SK-N-SH treated with all-trans-retinoic acid at 6 μM for 48 hours (cell line): ENCODE data around the gene CYP20A1.
A peak's percentile ranks its signal among the peaks of the same experiment; 100 is the strongest.

Experiments
- ATAC-seq: fragments of 200-7000 bp; cut with Tn5 transposase; 3 replicates; pipeline ENCODE4 v1.9.1; 2020; ENCODE audit warnings: mild to moderate bottlenecking, moderate library complexity
- BACH2 ChIP-seq: fragments of 250-450 bp; sonication (Bioruptor Pico); IDR thresholded peaks from 2 replicates; pipeline ENCODE4 v1.9.0; 2021; ENCODE audit warnings: mild to moderate bottlenecking, borderline replicate concordance
- ESRRG ChIP-seq: fragments of 250-450 bp; sonication (Bioruptor Pico); IDR thresholded peaks from 2 replicates; pipeline ENCODE4 v1.6.1; 2021; ENCODE audit warnings: mild to moderate bottlenecking
- ISL1 ChIP-seq: fragments of 250-450 bp; sonication (Bioruptor Pico); IDR thresholded peaks from 2 replicates; pipeline ENCODE4 v2.1.2; 2022; ENCODE audit warnings: mild to moderate bottlenecking, moderate library complexity
- OSR1 ChIP-seq: fragments of 250-450 bp; sonication (Bioruptor Pico); IDR thresholded peaks from 2 replicates; pipeline ENCODE4 v1.8.0; 2022; ENCODE audit warnings: moderate library complexity, mild to moderate bottlenecking, inconsistent platforms
- PPARA ChIP-seq: fragments of 250-450 bp; sonication (Bioruptor Pico); IDR thresholded peaks from 2 replicates; pipeline ENCODE4 v1.5.0; 2020; ENCODE audit warnings: mild to moderate bottlenecking, borderline replicate concordance
- RARB ChIP-seq: fragments of 250-450 bp; sonication (Bioruptor Pico); IDR thresholded peaks from 2 replicates; pipeline ENCODE4 v1.8.0; 2021; ENCODE audit warnings: mild to moderate bottlenecking, moderate library complexity
- SNAI2 ChIP-seq: fragments of 250-450 bp; sonication (Bioruptor Pico); IDR thresholded peaks from 2 replicates; pipeline ENCODE4 v1.5.0; 2020; ENCODE audit warnings: mild to moderate bottlenecking, moderate library complexity
- TCF4 ChIP-seq: fragments of 250-450 bp; sonication (Bioruptor Pico); IDR thresholded peaks from 2 replicates; pipeline ENCODE4 v1.8.0; 2021; ENCODE audit warnings: mild to moderate bottlenecking, moderate library complexity, borderline replicate concordance
- TOX ChIP-seq: fragments of 250-450 bp; sonication (Bioruptor Pico); IDR thresholded peaks from 2 replicates; pipeline ENCODE4 v1.8.0; 2021; ENCODE audit warnings: mild to moderate bottlenecking, moderate library complexity, borderline replicate concordance
- ZC3H10 ChIP-seq: fragments of 250-450 bp; sonication (Bioruptor Pico); IDR thresholded peaks from 2 replicates; pipeline ENCODE4 v1.5.1; 2021; ENCODE audit warnings: mild to moderate bottlenecking, moderate library complexity
- ZFP30 ChIP-seq: fragments of 450-650 bp; formaldehyde crosslinking; IDR thresholded peaks from 2 replicates; pipeline ENCODE4 v1.5.0; 2022; ENCODE audit warnings: mild to moderate bottlenecking, moderate library complexity
- ZNF565 ChIP-seq: fragments of 450-650 bp; formaldehyde crosslinking; conservative IDR thresholded peaks from 2 replicates; pipeline ENCODE4 v1.5.0; 2020; ENCODE audit warnings: low read depth, mild to moderate bottlenecking, moderate library complexity
- ZNF8 ChIP-seq: fragments of 450-650 bp; formaldehyde crosslinking; IDR thresholded peaks from 2 replicates; pipeline ENCODE4 v1.5.0; 2020; ENCODE audit warnings: mild to moderate bottlenecking, moderate library complexity
- TF ChIP-seq, protein P1 (sequence below): fragments of 250-450 bp; sonication (Bioruptor Pico); IDR thresholded peaks from 2 replicates; pipeline ENCODE4 v1.8.0; 2020; ENCODE audit warnings: mild to moderate bottlenecking, moderate library complexity, borderline replicate concordance
- TF ChIP-seq, protein P2 (sequence below): fragments of 250-450 bp; sonication (Bioruptor Pico); IDR thresholded peaks from 2 replicates; pipeline ENCODE4 v1.8.0; 2021; ENCODE audit warnings: low read depth, mild to moderate bottlenecking, moderate library complexity, borderline replicate concordance
- TF ChIP-seq, protein P3 (sequence below): fragments of 250-450 bp; sonication (Bioruptor Pico); IDR thresholded peaks from 2 replicates; pipeline ENCODE4 v1.5.1; 2020; ENCODE audit warnings: low read depth, mild to moderate bottlenecking, moderate library complexity

The CYP20A1 gene

DNA sequence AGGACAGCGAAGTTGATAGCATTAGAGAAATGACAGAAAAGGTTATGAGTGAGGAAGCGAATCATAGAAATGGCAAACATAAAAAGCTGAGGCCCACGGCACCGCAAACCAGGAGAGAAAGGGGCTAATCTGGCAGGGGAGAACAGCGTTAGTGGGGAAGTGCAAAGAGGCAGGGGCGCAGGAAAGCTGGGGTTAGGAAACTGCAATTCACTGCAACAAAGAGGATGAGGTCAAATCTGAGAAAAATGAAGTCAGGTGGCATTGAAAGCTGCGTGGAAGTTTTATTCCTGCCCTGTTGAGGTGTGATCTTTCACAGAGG lies 88.7 kb downstream of the CYP20A1 start:
- ATAC-seq = peak; percentile 20
- TF ChIP-seq, protein P1, sequence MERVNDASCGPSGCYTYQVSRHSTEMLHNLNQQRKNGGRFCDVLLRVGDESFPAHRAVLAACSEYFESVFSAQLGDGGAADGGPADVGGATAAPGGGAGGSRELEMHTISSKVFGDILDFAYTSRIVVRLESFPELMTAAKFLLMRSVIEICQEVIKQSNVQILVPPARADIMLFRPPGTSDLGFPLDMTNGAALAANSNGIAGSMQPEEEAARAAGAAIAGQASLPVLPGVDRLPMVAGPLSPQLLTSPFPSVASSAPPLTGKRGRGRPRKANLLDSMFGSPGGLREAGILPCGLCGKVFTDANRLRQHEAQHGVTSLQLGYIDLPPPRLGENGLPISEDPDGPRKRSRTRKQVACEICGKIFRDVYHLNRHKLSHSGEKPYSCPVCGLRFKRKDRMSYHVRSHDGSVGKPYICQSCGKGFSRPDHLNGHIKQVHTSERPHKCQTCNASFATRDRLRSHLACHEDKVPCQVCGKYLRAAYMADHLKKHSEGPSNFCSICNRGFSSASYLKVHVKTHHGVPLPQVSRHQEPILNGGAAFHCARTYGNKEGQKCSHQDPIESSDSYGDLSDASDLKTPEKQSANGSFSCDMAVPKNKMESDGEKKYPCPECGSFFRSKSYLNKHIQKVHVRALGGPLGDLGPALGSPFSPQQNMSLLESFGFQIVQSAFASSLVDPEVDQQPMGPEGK (CRISPR knock-in tag) = no peak
- no peak for TF ChIP-seq TCF4 (CRISPR knock-in tag)
- TF ChIP-seq ESRRG (CRISPR knock-in tag) = 0 out of 2 replicates have a peak, but pooled peaks have one; percentile 34

DNA sequence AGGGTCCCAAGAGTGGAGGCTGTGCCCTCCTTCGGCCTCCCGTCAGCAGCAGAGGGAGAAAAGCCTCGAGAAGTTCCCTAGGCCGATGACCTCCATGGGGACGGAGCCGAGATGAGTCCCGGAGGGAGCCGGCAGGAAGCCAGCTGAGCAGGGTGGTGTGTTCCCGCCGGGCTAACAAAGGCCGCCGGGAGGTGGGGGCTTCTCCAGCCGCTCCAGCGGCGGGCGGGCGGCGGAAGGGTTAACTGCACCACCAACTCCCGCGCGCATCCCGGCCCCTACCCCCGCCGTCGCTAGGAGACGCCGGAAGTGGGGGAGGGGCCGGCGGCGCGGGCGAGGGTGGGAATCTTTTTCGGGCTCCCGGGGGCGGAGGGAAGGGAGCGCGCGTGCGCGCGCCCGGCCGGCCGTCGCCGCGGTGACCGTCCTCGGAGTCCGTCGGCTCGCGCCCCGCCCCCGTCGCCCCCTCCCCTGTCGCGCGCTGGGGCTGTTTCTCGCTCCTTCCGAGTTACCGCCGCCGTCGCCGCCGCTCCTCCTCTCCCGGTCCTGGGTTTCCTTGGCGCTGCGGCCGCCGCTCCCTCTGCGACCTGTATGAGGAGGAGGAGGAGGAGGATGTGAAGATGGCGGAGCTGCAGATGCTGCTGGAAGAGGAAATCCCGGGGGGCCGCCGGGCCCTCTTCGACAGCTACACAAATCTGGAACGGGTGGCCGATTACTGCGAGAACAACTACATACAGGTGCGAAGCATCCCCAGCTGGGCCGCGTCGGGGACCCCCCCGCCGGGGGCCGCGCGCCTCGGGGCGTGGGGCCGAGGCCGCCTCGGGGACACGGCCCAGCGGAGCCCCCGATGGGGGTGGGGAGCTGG lies 89.3 kb downstream of the CYP20A1 start, which contains the start of gene ABI2:
ABI2 (plus strand) TSS at position 494 of the 859 bp plus-strand sequence; CDS start at position 615, 121 bp downstream.
- TF ChIP-seq, protein P2, sequence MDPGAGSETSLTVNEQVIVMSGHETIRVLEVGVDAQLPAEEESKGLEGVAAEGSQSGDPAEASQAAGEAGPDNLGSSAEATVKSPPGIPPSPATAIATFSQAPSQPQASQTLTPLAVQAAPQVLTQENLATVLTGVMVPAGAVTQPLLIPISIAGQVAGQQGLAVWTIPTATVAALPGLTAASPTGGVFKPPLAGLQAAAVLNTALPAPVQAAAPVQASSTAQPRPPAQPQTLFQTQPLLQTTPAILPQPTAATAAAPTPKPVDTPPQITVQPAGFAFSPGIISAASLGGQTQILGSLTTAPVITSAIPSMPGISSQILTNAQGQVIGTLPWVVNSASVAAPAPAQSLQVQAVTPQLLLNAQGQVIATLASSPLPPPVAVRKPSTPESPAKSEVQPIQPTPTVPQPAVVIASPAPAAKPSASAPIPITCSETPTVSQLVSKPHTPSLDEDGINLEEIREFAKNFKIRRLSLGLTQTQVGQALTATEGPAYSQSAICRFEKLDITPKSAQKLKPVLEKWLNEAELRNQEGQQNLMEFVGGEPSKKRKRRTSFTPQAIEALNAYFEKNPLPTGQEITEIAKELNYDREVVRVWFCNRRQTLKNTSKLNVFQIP (CRISPR knock-in tag) = no peak
- TF ChIP-seq, protein P1 (CRISPR knock-in tag) = peak; percentile 90; the same call in 1 of the 2 replicates
- TF ChIP-seq ZNF8 (CRISPR knock-in tag) = peak; percentile 34; the same call in 1 of the 2 replicates
- TF ChIP-seq, all 23 proteins: peak for 2
- ATAC-seq = peak; percentile 73

DNA sequence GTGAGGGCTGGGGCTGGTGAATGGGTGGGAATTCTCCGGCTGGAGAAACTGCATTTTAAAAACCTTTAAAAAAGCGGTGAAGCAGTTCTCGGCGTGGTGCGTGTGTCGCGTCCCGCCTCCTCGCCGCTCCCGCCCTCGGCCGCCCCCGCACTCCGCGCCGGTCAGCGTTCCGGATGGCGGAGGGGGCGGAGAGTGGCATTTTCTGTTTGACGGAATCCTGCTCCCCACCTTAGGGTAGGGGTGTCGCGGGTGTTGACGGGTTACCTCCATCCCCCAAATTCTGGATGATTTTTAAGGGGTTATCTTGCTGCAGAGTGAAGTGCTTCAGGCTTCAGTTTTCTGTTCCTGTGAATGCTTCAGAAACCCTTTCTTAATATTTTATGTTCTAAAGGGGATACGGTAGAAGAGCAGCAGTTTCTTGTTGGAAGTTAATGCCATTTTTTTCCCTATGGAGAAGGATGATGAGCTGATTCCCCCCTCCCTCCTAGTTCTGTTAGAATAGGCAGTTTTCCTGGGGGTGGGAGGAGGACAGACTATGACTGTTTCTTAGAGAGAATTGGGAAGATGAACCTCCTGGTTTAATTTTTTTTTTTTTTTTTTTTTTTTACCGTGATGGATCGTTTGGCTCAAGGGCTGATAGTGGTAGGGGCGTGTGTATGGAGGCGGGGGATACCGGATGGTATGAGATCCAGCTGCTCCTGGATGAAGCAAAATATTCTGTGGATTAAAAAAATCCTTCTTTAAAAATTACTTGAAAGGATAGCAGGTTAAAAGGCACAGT lies 90.1 kb downstream of the CYP20A1 start:
- no peak for TF ChIP-seq TOX (CRISPR knock-in tag)
- TF ChIP-seq, protein P2 (CRISPR knock-in tag) = no peak
- TF ChIP-seq, protein P1 (CRISPR knock-in tag) = no peak

DNA sequence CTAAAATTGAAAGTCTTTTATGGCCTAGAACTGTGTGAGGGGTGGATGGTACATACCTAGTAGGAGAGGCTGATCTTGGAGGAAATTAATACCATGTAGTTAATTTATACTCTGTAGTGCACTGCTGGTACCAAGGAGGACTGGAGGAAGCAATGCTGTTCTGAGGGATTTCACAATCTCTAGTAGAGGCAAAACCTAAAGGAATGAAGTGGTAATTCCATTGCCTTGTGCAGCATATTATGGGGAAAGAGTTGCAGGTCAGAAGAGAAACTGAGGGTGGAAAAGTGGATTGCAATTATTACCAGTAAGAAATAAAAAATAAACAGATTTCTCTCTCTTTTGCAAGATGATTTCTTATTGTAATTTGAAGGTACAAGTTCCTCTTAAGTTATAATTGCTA lies 91.6 kb downstream of the CYP20A1 start:
- ATAC-seq = no peak
- TF ChIP-seq, protein P3, sequence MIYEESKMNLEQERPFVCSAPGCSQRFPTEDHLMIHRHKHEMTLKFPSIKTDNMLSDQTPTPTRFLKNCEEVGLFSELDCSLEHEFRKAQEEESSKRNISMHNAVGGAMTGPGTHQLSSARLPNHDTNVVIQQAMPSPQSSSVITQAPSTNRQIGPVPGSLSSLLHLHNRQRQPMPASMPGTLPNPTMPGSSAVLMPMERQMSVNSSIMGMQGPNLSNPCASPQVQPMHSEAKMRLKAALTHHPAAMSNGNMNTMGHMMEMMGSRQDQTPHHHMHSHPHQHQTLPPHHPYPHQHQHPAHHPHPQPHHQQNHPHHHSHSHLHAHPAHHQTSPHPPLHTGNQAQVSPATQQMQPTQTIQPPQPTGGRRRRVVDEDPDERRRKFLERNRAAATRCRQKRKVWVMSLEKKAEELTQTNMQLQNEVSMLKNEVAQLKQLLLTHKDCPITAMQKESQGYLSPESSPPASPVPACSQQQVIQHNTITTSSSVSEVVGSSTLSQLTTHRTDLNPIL (CRISPR knock-in tag) = no peak
- no peak for TF ChIP-seq RARB
- no peak for TF ChIP-seq ZNF565 (CRISPR knock-in tag)
- TF ChIP-seq BACH2 = no peak
- TF ChIP-seq ZC3H10 (CRISPR knock-in tag) = no peak
- no peak for TF ChIP-seq TCF4 (CRISPR knock-in tag)
- TF ChIP-seq ZFP30 (CRISPR knock-in tag) = no peak
- TF ChIP-seq SNAI2 (CRISPR knock-in tag) = no peak
- TF ChIP-seq, protein P1 (CRISPR knock-in tag) = no peak
- TF ChIP-seq ZNF8 (CRISPR knock-in tag) = no peak
- TF ChIP-seq OSR1 (CRISPR knock-in tag) = no peak
- no peak for TF ChIP-seq ESRRG (CRISPR knock-in tag)
- TF ChIP-seq PPARA (CRISPR knock-in tag) = no peak
- TF ChIP-seq, protein P2 (CRISPR knock-in tag) = no peak
- no peak for TF ChIP-seq ISL1 (CRISPR knock-in tag)

More for the DNA sequence above, 90.1 kb downstream of the CYP20A1 start:
- peak; percentile 78 for ATAC-seq
